ENCODE results near the gene CNIH3. TPM values are rescaled to one million over a fixed set of nuclear protein-coding genes. Genes with fewer than 3 reads are reported as not detected.
"Not testable (repeated sequence)": the region's sequence is repeated elsewhere in the genome, so short reads cannot be mapped to it uniquely, and the experiment has no call there.

CNIH3 gene
- total RNA-seq, 1 donor from 2014 or later, result not detected

- Histone ChIP-seq H3K36me3 (no peaks in the 10 kb centered on the region), H3K4me1 (no peaks in the 10 kb centered on the region), H3K4me3 (no peak overlapping the region), H3K27ac (no peak overlapping the region), H3K9me3 (no peaks in the 10 kb centered on the region), H3K27me3 (no peaks in the 10 kb centered on the region)
- intact Hi-C loops (cut with DNase I), result no loop called here
- TF ChIP-seq CTCF (IDR thresholded peaks at IDR 0.05), result no peak
- no peak for DNase-seq (ENCODE audit: low spot score in 2 of 2)
These were observed 89.5 kb downstream of the CNIH3 start for GRCh38 chr1:224705578-224705977.

DNA sequence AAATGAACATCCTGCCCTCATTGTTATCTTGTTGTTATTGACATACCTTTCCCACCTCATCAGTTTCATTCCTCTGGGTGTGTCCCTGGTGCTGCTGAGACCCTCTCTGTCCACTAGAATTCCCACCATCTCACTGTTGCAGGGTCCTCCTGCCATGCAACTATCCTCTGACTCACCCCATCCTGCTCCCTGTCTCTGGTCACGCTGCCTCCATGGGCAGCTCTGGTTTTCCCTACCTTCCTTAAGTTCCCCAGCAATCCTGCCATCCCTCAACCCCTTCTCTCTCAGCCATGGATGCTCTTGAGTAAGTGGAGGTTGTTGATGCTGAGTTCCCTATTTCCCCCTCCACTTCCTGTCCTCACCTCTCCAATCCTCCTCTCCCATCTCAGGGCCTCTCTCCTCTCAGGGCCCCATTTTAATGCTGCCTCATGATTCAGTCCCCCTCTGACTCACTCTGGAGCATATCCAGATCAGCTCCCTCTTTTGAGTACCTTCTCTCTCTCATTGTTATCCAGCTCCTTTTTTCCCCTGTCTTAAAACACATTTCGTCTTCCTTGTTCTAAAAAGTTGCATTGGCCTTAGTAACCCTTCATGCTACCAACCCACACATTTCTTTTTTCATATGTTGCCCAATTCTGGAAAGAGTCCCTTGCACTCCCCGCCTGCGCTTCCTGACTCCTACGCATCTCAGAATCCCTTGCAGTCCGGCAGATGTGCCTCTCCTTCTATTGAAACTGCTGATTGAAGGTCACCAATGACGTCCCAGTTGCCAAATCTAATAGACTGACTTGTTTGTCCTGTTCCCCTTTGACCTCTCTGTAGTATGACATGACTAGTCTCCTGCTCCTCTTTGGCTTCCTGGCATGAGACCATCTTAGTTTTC lies 92.0 kb downstream of the CNIH3 start:
- Histone ChIP-seq H3K4me1 (no peaks in the 10 kb centered on the region), H3K9me3 (no peaks in the 10 kb centered on the region), H3K36me3 (no peaks in the 10 kb centered on the region), H3K27ac (no peak overlapping the region), H3K4me3 (no peak overlapping the region), H3K27me3 (no peaks in the 10 kb centered on the region)
- TF ChIP-seq CTCF (IDR thresholded peaks at IDR 0.05), result no peak
- no peak for DNase-seq (ENCODE audit: low spot score in 2 of 2)
- intact Hi-C loops (cut with DNase I), result no loop called here

DNA sequence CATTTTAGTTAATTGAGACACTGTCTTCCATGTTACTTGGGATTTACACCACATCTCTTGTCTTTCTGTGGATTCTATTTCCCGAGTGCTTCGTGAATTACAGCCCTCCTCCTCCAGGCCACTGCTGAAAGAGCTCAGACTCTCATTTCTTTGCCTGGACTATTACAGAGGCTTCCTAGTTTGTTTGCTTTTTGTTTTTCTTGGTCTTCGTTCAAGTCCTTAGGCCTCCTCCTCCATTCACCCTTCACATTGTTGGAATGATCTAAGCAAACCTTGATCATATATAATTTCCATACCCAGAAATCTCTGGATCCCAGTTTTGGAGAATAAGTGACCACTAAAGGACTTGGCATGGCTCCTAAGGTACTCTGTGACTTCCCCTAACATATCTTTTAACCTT lies 94.1 kb downstream of the CNIH3 start:
- intact Hi-C loops (cut with DNase I), result no loop called here
- H3K36me3 ChIP-seq, result no peaks in the 10 kb centered on the region
- no peak overlapping the region for H3K27ac ChIP-seq
- no peaks in the 10 kb centered on the region for H3K9me3 ChIP-seq
- no peaks in the 10 kb centered on the region for H3K4me1 ChIP-seq
- DNase-seq (ENCODE audit: low spot score in 2 of 2), result no peak
- H3K4me3 ChIP-seq, result no peak overlapping the region
- H3K27me3 ChIP-seq, result no peaks in the 10 kb centered on the region
- no peak for TF ChIP-seq CTCF (IDR thresholded peaks at IDR 0.05)

DNA sequence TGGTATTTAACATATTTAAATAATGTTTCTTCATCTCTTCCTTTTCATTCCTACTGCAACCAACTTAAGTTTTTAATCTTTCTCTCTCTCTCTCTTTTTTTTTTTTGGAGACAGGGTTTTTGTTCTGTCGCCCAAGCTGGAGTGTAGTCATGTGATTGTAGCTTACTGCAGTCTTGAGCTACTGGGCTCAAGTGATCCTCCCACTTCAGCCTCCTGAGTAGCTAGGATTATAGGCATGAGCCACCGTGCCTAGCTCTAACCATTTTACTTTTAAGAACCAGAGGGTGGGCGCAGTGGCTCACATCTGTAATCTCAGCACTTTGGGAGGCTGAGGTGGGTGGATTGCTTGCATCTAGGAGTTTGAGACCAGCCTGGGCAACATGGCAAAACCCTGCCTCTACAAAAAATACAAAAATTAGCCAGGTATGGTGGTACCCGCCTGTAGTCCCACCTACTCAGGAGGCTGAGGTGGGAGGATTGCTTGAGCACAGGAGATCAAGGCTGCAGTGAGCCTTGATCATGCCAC lies 95.2 kb downstream of the CNIH3 start:
- intact Hi-C loops (cut with DNase I); H3K4me3 ChIP-seq; H3K27ac ChIP-seq; H3K27me3 ChIP-seq; DNase-seq (ENCODE audit: low spot score in 2 of 2); H3K4me1 ChIP-seq; H3K36me3 ChIP-seq; H3K9me3 ChIP-seq: not testable (repeated sequence)

GRCh38 chr1:224711876-224712275 lies 95.8 kb downstream of the CNIH3 start:
- Histone ChIP-seq H3K27me3 (no peaks in the 10 kb centered on the region), H3K36me3 (no peaks in the 10 kb centered on the region), H3K9me3 (no peaks in the 10 kb centered on the region), H3K4me1 (no peaks in the 10 kb centered on the region), H3K27ac (no peak overlapping the region), H3K4me3 (no peak overlapping the region)
- no peak for TF ChIP-seq CTCF (IDR thresholded peaks at IDR 0.05)
- DNase-seq (ENCODE audit: low spot score in 2 of 2), result no peak
- intact Hi-C loops (cut with DNase I), result no loop called here

DNA sequence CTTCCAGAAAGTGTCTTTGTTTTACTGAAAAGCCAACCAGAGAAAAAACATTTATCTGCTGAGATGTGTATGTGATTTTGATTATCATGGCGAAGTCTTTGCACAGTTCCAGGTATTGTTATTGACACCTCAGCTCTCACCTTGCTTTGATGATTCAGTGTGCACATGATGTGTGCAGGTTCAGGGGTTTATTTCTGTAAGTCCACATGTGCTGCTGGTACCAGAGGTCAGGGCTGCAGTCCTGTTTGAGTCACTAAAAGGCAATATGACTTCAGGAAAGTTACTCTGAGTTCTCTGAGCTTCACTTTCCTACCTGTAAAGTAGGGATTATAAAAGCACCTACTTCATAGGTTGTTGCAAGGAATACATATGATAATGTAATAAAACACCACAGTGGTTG lies 97.1 kb downstream of the CNIH3 start:
- no peak for TF ChIP-seq CTCF (IDR thresholded peaks at IDR 0.05)

More for the DNA sequence above, 97.1 kb downstream of the CNIH3 start:
- DNase-seq (ENCODE audit: low spot score in 2 of 2), result no peak
- intact Hi-C loops (cut with DNase I), result no loop called here
- H3K27ac ChIP-seq, result no peak overlapping the region
- H3K9me3 ChIP-seq, result no peaks in the 10 kb centered on the region
- H3K27me3 ChIP-seq, result no peaks in the 10 kb centered on the region
- H3K36me3 ChIP-seq, result no peaks in the 10 kb centered on the region
- no peaks in the 10 kb centered on the region for H3K4me1 ChIP-seq
- H3K4me3 ChIP-seq, result no peak overlapping the region

Measured in ascending aorta (tissue), 2 donors.